HepG2 (cell line): Measurements from ENCODE around the gene MACROD2. TPM values are rescaled to one million over a fixed set of nuclear protein-coding genes. Genes with fewer than 3 reads are reported as not detected.
A peak's percentile ranks its signal among the peaks of the same experiment; 100 is the strongest.

ENCODE experiments used
- ADNP ChIP-seq: sonication (generic); formaldehyde crosslinking; IDR thresholded peaks from 2 replicates; pipeline ENCODE4 v1.4.0; 2020; ENCODE audit warnings: missing genetic modification reagents
- DPF2 ChIP-seq: sonication (generic); formaldehyde crosslinking; IDR thresholded peaks from 2 replicates; pipeline ENCODE4 v1.4.0; 2020; ENCODE audit warnings: mild to moderate bottlenecking, low read depth, missing genetic modification reagents, borderline replicate concordance
- ETV6 ChIP-seq: sonication (generic); formaldehyde crosslinking; conservative IDR thresholded peaks from 2 replicates; pipeline ENCODE4 v1.4.0; 2020; ENCODE audit warnings: missing genetic modification reagents
- GLI4 ChIP-seq: sonication (generic); formaldehyde crosslinking; IDR thresholded peaks from 2 replicates; pipeline ENCODE4 v1.5.1; 2020; ENCODE audit warnings: missing genetic modification reagents, mild to moderate bottlenecking, moderate library complexity, borderline replicate concordance
- HIC2 ChIP-seq: sonication (generic); formaldehyde crosslinking; IDR thresholded peaks from 2 replicates; pipeline ENCODE4 v1.9.0; 2022; ENCODE audit warnings: low read depth, missing genetic modification reagents
- HNRNPL ChIP-seq: fragments of 200-400 bp; formaldehyde crosslinking; IDR thresholded peaks from 2 replicates; pipeline ENCODE4 v1.6.1; 2017; ENCODE audit warnings: mild to moderate bottlenecking, low read depth, low read length
- HOMEZ ChIP-seq: IDR thresholded peaks from 2 replicates; pipeline ENCODE4 v1.6.1; 2016; ENCODE audit warnings: low read depth
- LCORL ChIP-seq, 2 experiments: fragments of 450-650 bp in 1 of 2; sonication (generic) in 1 of 2; formaldehyde crosslinking in 1 of 2; IDR thresholded peaks; 2 replicates each; pipeline versions ENCODE4 v1.5.0 to v1.6.1; 2017 to 2020; ENCODE audit warnings: antibody characterized with exemption in 1 of 2, missing genetic modification reagents in 1 of 2
- PHF8 ChIP-seq: sonication (generic); formaldehyde crosslinking; IDR thresholded peaks from 2 replicates; pipeline ENCODE4 v1.5.0; 2020; ENCODE audit warnings: missing genetic modification reagents
- TRIM24 ChIP-seq: sonication (generic); formaldehyde crosslinking; IDR thresholded peaks from 2 replicates; pipeline ENCODE4 v1.8.0; 2022; ENCODE audit warnings: mild to moderate bottlenecking, missing genetic modification reagents
- ZC3H4 ChIP-seq: sonication (generic); formaldehyde crosslinking; IDR thresholded peaks from 2 replicates; pipeline ENCODE4 v1.4.0; 2020; ENCODE audit warnings: missing genetic modification reagents, borderline replicate concordance
- ZNF317 ChIP-seq: sonication (generic); formaldehyde crosslinking; IDR thresholded peaks from 2 replicates; pipeline ENCODE4 v1.5.0; 2020; ENCODE audit warnings: mild to moderate bottlenecking, missing genetic modification reagents
- ZNF530 ChIP-seq: sonication (generic); formaldehyde crosslinking; IDR thresholded peaks from 2 replicates; pipeline ENCODE4 v1.5.0; 2020; ENCODE audit warnings: low read depth, mild to moderate bottlenecking, missing genetic modification reagents
- ZNF576 ChIP-seq: sonication (generic); formaldehyde crosslinking; IDR thresholded peaks from 2 replicates; pipeline ENCODE4 v1.4.0; 2020; ENCODE audit warnings: mild to moderate bottlenecking, missing genetic modification reagents
- ZNF580 ChIP-seq: IDR thresholded peaks from 2 replicates; pipeline ENCODE4 v1.6.1; 2016; ENCODE audit warnings: low read depth, borderline replicate concordance
- ZNF746 ChIP-seq: sonication (generic); formaldehyde crosslinking; IDR thresholded peaks from 2 replicates; pipeline ENCODE4 v1.8.0; 2022; ENCODE audit warnings: mild to moderate bottlenecking, missing genetic modification reagents
- ZNF788 ChIP-seq: sonication (generic); formaldehyde crosslinking; IDR thresholded peaks from 2 replicates; pipeline ENCODE4 v1.5.0; 2020; ENCODE audit warnings: mild to moderate bottlenecking, missing genetic modification reagents, borderline replicate concordance
- ZNF816 ChIP-seq: sonication (generic); formaldehyde crosslinking; IDR thresholded peaks from 2 replicates; pipeline ENCODE4 v1.8.0; 2022; ENCODE audit warnings: missing genetic modification reagents, mild to moderate bottlenecking, borderline replicate concordance
- polyA plus RNA-seq, 8 experiments: library from polyadenylated mRNA; depleted of rRNA in 3 of 8; stranded (reverse) in 7 of 8; unstranded in 1 of 8; fragments of >200 nt; fragmentation: Illumina TruSeq in 4 of 8; extraction: Trizol in 4 of 8; gene quantifications; 2 replicates each; pipeline versions ENCODE4 v1.2.1 to v1.2.3, GENCODE V29; 2011 to 2016; ENCODE audit warnings: low read depth in 4 of 8, missing spikeins in 1 of 8, mixed read lengths in 1 of 8; ENCODE audit not compliant: insufficient read depth in 1 of 8
- total RNA-seq, 5 experiments: library from RNA; depleted of rRNA; stranded (reverse); fragments of >200 nt; fragmentation: Illumina TruSeq; extraction: Trizol; gene quantifications; 2 replicates each; pipeline ENCODE4 v1.2.3, GENCODE V29; 2016; ENCODE audit warnings: low read depth in 1 of 5
- TF ChIP-seq, protein P1 (sequence below): sonication (generic); formaldehyde crosslinking; IDR thresholded peaks from 2 replicates; pipeline ENCODE4 v1.5.0; 2020; ENCODE audit warnings: missing genetic modification reagents
- TF ChIP-seq, protein P2 (sequence below): sonication (generic); formaldehyde crosslinking; IDR thresholded peaks from 2 replicates; pipeline ENCODE4 v1.5.1; 2020; ENCODE audit warnings: missing genetic modification reagents, mild to moderate bottlenecking, borderline replicate concordance
- TF ChIP-seq, protein P3 (sequence below): sonication (generic); formaldehyde crosslinking; IDR thresholded peaks from 2 replicates; pipeline ENCODE4 v1.4.0; 2020; ENCODE audit warnings: mild to moderate bottlenecking, low read depth, missing genetic modification reagents

The MACROD2 gene
- total and polyA plus RNA-seq, 2 of the 13 experiments (the other 11 are each of a cell fraction or from before 2014, with no cell fraction given) = 0.13 to 0.51 TPM

- TF ChIP-seq ETV6 (no peak), ZC3H4 (CRISPR knock-in tag) (no peak), ADNP (CRISPR knock-in tag) (no peak), ZNF788 (CRISPR knock-in tag) (peak; percentile 51; the same call in 1 of the 2 replicates), ZNF576 (no peak), GLI4 (CRISPR knock-in tag) (no peak), PHF8 (no peak), TRIM24 (CRISPR knock-in tag) (no peak), HIC2 (CRISPR knock-in tag) (no peak), HOMEZ (peak; percentile 92), DPF2 (CRISPR knock-in tag) (no peak), HNRNPL (no peak), ZNF746 (CRISPR knock-in tag) (no peak), ZNF816 (CRISPR knock-in tag) (no peak), ZNF530 (CRISPR knock-in tag) (no peak), LCORL (IDR thresholded peaks at IDR 0.05) (no peak), LCORL (CRISPR knock-in tag; IDR thresholded peaks at IDR 0.05) (peak; percentile 52; the same call in 1 of the 2 replicates), ZNF580 (peak; percentile 28; the same call in 1 of the 2 replicates), ZNF317 (CRISPR knock-in tag) (no peak)
- TF ChIP-seq, protein P1, sequence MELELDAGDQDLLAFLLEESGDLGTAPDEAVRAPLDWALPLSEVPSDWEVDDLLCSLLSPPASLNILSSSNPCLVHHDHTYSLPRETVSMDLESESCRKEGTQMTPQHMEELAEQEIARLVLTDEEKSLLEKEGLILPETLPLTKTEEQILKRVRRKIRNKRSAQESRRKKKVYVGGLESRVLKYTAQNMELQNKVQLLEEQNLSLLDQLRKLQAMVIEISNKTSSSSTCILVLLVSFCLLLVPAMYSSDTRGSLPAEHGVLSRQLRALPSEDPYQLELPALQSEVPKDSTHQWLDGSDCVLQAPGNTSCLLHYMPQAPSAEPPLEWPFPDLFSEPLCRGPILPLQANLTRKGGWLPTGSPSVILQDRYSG (CRISPR knock-in tag) = no peak
- TF ChIP-seq, protein P2, sequence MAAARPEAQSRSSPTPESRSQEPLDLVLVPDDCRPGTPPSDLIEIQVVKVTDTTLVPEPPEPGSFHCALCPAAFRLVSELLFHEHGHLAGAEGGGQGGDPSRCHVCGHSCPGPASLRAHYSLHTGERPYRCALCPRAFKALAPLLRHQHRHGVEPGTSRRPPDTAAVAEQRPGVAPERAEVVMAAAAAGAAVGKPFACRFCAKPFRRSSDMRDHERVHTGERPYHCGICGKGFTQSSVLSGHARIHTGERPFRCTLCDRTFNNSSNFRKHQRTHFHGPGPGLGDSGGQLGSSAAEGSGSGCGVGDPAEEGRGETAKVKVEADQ (CRISPR knock-in tag) = no peak
- TF ChIP-seq, protein P3, sequence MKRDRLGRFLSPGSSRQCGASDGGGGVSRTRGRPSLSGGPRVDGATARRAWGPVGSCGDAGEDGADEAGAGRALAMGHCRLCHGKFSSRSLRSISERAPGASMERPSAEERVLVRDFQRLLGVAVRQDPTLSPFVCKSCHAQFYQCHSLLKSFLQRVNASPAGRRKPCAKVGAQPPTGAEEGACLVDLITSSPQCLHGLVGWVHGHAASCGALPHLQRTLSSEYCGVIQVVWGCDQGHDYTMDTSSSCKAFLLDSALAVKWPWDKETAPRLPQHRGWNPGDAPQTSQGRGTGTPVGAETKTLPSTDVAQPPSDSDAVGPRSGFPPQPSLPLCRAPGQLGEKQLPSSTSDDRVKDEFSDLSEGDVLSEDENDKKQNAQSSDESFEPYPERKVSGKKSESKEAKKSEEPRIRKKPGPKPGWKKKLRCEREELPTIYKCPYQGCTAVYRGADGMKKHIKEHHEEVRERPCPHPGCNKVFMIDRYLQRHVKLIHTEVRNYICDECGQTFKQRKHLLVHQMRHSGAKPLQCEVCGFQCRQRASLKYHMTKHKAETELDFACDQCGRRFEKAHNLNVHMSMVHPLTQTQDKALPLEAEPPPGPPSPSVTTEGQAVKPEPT (CRISPR knock-in tag) = no peak
Observed at GRCh38 chr20:14337400-14338171, 342.3 kb downstream of the MACROD2 start, which contains the start of gene FLRT3 (continued).
